NCI-H2107 (cell line): ENCODE data around the gene SMPX.
"Not testable (repeated sequence)": the region's sequence is repeated elsewhere in the genome, so short reads cannot be mapped to it uniquely, and the experiment has no call there.

Experiments used
- DNase-seq: peaks from one replicate; lab custom pipeline; 2025; lab: John Stamatoyannopoulos, UW

Gene SMPX

GRCh38 chrX:21757960-21758359, at the start of gene SMPX:
Gene SMPX, minus strand, starts transcription at chrX:21758116. Its CDS starts 3,826 bp downstream, at chrX:21754290.
- no peak for DNase-seq

GRCh38 chrX:21806691-21807090, 48.8 kb upstream of the SMPX start:
- DNase-seq: no peak

- DNase-seq: no peak
Measured at GRCh38 chrX:21802839-21803238, 44.9 kb upstream of the SMPX start.

- no peak for DNase-seq
Measured at GRCh38 chrX:21802054-21802670, 44.2 kb upstream of the SMPX start.

- no peak for DNase-seq
Measured at GRCh38 chrX:21800344-21800770, 42.4 kb upstream of the SMPX start.

GRCh38 chrX:21799767-21800166, 41.9 kb upstream of the SMPX start:
- no peak for DNase-seq

- DNase-seq: peak; percentile 47
Measured at GRCh38 chrX:21798677-21799219, 40.8 kb upstream of the SMPX start.

GRCh38 chrX:21781976-21782375, 24.1 kb upstream of the SMPX start:
- no peak for DNase-seq

- no peak for DNase-seq
Measured at GRCh38 chrX:21781525-21781924, 23.6 kb upstream of the SMPX start.

DNA sequence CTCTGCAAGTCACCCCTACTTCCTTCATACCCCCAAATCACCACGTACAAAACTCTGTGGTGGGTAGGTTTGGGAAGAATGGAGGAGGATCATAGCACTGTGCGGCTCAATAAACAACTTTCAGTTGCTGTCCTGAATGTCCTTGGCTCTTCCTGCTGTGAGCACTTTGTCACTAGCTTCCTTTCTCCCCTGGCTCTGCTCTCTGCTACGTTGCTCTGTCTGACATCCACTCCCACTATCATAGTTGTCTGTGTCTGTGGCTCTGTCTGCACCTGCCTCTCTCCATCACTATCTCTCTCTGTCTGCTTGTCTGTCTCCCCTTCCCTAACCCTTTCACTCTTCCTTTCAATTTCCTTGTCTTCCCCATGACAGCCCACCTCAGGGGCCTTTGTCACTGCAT, 21.2 kb upstream of the SMPX start:
- DNase-seq: no peak

- DNase-seq: no peak
Measured at GRCh38 chrX:21778236-21778635, 20.3 kb upstream of the SMPX start.

DNA sequence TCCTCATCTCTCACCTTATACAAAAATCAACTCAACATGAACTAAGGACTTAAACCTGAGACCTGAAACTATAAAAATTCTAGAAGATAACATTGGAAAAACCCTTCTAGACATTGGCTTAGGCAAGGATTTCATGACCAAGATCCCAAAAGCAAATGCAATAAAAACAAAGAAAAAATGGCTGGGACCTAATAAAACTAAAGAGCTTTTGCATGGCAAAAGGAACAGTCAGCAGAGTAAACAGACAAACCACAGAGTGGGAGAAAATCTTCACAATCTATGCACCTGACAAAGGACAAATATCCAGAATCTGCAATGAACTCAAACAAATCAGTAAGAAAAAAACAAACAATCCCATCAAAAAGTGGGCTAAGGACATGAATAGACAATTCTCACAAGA, 17.2 kb upstream of the SMPX start:
- not testable (repeated sequence) for DNase-seq

DNA sequence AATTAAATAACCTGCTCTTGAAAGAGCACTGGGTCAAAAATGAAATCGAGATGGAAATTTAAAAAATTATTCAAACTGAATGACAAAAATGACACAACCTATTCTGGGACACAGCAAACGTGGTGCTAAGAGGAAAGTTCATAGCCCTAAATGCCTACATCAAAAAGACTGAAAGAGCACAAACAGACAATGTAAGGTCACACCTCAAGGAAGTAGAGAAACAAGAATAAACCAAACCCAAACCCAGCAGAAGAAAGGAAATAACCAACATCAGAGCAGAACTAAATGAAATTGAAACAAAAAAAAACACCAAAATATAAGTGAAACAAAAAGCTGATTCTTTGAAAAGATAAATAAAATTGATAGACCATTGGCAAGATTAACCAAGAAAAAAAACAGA, 15.1 kb upstream of the SMPX start:
- not testable (repeated sequence) for DNase-seq

DNA sequence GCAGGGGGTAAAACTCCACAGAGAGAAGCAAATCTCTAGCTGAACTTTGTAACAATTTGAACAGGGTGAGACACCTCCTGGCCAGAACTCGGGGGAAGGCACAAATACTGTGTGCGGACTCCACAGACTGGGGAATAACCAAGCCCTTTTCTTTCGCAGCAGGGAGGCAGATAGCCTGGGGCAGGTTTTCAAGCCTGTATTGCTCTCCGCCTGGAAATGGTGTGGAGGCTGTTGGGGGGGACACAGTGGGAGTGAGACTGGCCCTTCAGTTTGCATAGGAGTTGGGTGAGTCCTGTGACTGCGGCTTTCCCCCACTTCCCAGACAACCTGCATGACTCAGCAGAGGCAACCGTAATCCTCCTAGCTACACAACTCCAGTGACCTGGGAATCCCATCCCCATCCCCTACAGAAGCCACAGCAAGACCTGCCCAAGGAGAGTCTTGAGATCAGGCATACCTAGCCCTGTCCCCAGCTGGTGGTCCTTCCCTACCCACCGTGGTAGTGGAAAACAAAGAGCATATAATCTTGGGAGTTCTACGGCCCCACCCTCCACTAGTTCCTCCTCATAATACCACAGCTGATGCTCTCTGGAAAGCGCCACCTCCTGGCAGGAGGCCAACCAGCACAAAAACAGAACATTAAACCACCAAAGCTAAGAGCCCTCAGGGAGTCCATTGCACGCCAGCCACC, 12.9 kb upstream of the SMPX start:
- DNase-seq: no peak

DNA sequence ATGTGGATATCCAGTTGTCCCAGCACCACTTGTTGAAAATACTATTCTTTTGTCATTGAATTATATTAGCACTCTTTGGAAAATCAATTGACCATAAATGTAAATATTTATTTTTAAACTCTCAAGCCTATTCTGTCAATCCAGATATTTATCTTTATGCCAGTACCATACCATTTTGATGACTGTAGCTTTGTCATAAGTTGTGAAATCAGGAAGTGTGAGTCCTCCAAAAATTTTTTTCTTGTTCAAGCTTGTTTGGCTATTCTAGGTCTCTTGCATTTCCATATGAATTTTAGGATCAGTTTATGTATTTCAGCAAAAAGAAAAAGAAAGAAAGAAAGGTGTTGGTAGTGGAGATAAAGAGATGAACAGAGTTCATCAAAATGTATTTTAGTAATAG, 8.2 kb upstream of the SMPX start:
- DNase-seq: no peak

GRCh38 chrX:21764008-21764407, 6.1 kb upstream of the SMPX start:
- DNase-seq: no peak

DNA sequence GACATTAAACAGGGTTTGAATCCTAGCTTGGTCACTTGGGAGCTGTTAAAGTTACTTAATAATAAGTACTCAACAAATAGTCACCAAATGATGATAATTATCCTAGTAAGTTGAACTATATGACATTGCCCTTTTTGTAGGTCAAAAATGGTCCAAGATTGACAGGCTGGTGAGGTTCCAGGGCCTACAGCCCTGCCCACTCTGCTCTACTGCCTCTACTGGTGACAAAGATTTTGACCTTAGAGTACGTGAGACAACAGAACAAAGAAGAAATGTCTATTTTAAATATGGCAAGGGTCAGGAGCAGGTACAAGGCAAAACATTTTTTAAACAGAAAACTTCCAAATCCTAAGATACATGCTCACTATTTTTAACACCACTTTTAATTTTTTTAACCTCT, 572 bp upstream of the SMPX start:
- DNase-seq: no peak

GRCh38 chrX:21756785-21757529, 959 bp downstream of the SMPX start:
- no peak for DNase-seq

- no peak for DNase-seq
Measured at GRCh38 chrX:21749924-21750323, 8.0 kb downstream of the SMPX start.

- no peak for DNase-seq
Measured at GRCh38 chrX:21748235-21748634, 9.7 kb downstream of the SMPX start.

GRCh38 chrX:21747558-21747957, 10.4 kb downstream of the SMPX start:
- no peak for DNase-seq

GRCh38 chrX:21745756-21746155, 12.2 kb downstream of the SMPX start:
- peak; percentile 47 for DNase-seq

DNA sequence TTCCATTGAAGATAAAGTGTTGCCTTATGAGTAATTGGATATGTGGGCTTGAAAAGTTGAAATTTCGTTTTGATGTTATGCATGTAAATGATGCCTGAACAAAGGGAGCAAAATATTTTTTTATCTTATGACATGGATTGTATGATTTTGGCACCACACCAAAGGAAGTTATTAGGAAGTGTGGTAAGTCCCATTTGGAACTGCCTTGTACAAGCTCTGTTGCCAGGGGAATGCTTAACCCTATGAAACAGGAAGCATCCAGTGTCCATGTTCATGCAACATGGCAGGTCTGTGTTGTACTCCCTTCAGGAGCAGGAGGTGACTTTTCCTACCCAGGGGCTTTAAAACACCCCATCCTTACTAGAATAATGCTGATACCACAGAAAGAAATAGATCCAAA, 13.2 kb downstream of the SMPX start:
- DNase-seq: no peak
